HUDEP-2 (cell line): ENCODE results near the gene GPD1L.
"Not testable (repeated sequence)": the region's sequence is repeated elsewhere in the genome, so short reads cannot be mapped to it uniquely, and the experiment has no call there.

Experiments used
- DNase-seq, 76 experiments: peaks; one replicate each; lab custom pipeline; 2025; ENCODE audit not compliant: unreplicated experiment in 76 of 76; lab: John Stamatoyannopoulos, UW

The GPD1L gene

DNA sequence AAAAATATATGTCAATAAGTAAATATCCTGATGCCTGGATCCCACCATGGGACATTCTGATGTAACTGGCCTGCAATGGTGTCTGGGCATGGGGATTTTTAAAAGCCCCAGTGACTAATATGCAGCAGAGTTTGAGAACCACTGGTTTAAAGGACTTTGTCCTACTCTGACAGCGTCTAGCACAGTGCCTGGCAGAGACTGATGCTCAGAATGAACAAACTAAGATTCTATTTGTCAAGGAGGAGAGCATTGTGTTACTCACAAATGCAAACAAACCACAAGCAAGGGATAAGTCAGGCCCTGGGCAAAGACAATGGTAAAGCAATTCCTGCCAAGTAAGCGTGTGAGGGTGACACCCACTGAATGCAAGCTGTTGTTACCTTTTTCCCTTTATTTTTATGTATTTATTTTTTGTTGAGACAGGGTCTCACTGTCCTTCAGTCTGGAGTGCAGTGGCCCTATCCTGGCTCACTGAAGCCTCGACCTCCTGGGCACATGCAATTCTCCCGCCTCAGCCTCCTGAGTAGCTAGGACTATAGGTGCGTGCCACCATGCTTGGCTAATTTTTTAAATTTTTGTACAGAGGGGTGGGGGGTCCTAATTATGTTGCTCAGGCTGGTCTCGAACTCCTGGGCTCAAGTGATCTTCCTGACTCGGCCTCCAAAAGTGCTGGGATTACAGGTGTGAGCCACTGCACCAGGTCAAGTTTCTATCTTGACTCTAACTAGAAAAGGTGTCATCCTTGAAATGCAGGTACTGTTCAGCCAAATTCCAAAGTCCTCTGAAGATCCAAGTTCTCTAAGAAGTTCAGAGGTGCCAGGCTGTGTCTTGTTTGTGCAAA is 909 bp upstream of the GPD1L start:
- DNase-seq: no peak

DNA sequence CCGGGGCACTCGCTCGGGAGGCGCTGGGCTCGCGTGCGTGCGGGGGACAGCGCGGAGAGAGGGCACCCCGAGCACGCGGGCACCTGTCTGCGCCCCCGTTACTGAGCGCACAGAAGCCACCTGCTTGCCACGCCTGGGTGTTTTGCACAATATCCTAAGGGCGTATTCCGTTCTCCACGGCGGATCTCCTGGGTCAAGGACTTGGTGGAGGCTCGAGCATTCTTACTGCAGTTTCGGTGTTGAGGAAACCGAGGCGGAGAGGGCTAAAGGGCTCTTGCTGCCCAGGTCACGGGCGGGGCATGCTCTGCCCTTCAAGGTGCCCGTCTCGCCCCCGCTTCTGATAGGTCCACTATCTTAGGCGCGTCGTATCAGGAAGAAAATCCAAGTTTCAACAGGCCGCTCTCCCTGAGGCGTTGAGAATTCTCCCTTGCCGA is 526 bp downstream of the GPD1L start:
- peak in 38 of 76 experiments; percentile 2 to 59 (median 22) for DNase-seq

DNA sequence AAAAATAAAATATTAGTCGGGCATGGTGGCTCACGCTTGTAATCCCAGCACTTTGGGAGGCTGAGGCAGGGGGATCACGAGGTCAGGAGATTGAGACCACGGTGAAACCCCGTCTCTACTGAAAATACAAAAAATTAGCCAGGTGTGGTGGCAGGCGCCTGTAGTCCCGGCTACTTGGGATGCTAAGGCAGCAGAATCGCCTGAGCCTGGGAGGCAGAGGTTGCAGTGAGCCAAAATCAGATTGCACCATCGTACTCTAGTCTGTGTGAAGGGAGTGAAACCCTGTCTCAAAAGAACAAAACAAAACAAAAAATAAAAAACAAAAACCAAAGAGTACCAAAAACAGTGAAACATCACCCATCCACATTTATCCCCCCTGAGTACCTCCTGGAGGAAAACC is 1.8 kb downstream of the GPD1L start:
- not testable (repeated sequence) for DNase-seq

DNA sequence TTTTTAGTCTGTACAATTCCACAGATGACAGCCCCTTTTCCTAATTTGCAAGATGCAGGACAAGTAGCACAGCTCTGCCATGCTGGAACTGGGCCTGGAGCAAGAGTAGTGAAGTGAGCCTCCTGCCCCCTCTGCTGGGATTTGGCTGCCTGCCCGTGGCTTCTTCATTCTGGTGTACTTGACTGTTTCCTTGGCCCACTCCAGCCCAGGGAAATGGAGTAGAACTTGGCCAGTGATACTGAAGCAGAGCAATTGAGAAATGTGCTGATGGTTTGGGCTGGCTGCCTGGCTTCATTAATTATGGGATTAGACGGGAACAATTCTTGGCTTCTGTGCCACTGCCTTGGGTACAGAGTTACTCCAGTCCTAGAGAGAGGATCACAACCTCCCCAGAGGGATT is 2.8 kb downstream of the GPD1L start:
- DNase-seq: peak in 34 of 76 experiments; percentile 2 to 47 (median 15)

DNA sequence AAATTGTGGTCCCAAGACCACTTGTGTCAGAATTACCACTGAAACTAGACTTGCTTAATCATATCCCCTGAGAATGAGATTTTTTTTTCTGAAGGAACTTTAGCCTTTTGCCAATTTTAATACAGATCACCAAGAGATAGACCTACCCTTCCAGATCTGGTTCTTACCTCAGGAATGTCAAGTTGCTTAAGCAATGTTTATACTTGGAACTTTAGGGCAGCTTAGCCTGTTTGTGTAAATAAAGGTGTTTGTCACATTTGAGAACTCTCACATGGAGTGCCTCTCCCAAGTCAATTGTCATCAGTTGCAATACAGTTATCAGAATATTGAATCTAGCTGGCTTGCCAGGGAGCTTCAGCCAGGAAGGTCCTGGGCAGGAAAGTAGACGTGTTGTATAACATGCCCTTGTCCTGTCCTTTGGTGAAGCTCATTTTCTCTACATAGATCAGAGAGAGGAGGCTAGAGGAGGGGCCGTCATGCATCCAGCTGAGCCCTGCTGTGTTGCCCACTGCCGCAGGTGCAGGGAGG is 3.9 kb downstream of the GPD1L start:
- no peak for DNase-seq

DNA sequence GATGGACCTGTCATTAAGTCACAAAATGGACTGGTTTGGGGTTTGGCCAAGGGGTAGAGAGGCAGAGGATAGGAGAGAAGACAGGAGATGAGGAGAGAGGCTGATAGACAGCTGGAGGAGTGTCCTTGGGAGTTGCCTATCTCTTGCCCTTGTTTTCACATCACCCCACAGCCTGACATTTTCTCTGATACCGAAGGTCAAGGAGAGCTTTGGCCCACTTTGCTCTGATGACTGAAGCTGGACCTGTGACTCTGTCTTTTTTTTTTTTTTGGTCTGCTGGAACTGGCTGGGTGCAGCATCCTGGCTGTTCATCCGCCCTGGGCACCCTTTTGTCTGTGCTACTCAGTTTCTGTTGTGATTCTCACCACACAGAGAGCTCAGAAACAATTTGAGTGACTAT is 5.1 kb downstream of the GPD1L start:
- peak in 5 of 76 experiments; percentile 6 to 17 (median 14) for DNase-seq

DNA sequence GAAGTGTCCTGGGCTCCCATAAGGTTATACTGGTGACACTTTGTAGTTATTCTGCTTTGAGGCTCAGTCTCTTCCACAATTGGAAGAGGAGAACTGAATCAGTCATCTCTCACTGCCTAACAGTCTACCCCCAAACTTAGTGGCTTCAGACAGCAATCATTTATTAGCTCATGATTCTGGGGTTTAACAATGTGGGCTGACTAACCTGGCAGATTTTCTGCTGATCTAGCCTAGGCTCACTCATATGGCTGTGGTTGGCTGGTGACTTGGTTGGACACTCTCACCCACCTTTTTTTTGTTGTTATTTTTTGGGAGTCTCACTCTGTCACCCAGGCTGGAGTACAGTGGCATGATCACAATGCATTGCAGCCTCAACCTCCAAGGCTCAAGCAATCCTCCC is 7.1 kb downstream of the GPD1L start:
- no peak for DNase-seq

DNA sequence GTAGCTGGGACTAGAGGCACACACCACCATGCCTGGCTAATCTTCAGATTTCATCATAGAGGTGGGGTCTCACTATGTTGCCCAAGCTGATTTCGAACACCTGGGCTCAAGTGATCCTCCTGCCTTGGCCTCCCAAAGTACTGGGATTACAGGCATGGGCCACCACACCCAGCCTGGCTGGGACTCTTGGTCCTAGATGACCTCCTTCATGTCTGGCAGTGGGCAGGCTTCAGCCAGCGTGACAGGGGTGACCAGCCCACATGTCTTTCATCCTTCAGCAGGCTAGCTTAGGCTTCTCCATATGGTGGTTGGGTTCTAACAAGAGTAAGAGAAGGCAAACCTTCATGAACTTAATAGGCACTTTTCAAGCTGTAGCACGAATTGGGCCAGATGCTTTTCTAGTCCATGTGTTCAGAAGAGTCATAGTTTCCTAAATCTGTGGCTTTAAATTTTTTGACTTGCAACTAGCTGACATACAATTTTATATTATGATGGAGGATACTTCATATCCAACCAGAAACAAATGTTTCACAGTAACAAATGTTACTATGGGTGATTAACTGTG is 7.6 kb downstream of the GPD1L start:
- DNase-seq: no peak

DNA sequence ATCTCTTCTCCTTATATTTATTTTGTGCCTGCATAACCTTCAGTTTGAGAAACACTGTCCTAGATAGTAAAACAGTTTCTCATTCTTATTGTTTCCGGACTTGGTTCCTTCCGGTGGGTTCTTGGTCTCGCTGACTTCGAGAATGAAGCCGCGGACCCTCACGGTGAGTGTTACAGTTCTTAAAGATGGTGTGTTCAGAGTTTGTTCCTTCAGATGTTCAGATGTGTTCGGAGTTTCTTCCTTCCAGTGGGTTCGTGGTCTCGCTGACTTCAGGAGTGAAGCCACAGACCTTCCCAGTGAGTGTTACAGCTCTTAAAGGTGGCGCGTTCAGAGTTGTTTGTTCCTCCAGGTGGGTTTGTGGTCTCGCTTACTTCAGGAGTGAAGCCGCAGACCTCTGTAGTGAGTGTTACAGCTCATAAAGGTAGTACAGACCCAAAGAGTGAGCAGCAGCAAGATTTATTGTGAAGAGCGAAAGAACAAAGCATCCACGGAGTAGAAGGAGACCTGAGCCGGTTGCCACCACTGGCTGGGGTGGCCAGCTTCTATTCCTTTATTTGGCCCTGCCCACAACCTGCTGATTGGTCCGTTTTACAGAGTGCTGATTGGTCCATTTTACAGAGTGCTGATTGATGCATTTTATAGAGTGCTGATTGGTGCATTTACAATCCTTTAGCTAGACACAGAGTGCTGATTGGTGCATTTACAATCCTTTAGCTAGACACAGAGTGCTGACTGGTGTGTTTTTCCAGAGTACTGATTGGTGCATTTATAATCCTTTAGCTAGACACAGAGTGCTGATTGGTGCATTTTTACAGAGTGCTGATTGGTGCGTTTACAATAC is 8.3 kb downstream of the GPD1L start:
- not testable (repeated sequence) for DNase-seq

DNA sequence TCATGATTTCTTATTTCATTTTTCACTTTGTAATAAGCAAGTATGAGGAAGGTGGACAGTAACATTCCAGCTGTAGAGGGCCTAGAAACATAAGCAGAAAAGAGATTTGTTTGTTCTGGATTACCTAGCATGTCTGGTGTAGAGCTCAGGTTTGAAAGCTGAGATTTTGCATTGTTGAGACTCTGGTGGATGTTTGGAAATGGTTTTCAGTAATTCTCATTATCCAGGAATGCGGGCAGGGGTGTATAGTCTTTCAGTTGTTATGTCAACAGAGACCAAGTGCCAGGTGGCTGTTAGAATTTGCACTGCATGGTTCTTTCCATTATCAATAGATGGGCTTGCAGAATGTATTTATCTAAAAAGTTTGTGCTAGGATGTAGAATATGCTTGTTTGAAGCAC is 10.9 kb downstream of the GPD1L start:
- DNase-seq: no peak

DNA sequence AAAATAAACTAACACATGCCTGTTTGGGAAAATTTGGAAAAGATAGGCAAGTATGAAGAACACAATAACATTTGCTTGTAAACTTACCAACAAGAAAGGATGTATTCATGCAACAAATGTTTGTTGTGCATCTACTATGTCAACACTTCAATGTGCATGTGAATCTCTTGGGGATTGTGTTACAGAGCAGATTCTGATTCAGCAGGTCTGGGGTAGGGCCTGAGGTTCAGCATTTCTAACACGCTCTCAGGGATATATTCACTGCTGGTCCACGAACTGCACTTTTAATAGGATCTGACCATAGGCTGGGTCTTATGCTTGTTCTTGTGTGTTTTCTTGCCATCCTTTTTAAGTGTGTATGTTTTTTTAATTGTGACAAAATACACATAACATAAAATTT is 11.8 kb downstream of the GPD1L start:
- no peak for DNase-seq

DNA sequence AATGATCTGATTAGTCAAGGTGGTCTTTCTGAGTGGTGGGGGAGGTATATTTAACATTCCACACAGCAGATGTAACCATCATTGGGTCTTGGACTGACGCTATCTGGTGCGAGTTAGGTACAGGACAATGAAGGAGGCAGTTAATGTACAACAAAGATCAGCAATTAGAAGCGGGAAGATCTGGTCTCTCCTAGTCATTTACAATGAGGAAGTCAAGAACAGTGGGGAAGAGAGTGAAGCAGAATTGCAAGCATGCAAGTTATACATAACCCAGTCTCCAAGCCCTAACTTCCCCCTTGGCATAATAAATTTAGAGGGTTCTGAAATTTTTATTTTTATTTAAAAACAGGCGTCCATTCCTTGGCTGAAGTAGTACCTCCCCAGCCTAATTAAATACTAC is 14.1 kb downstream of the GPD1L start:
- no peak for DNase-seq

DNA sequence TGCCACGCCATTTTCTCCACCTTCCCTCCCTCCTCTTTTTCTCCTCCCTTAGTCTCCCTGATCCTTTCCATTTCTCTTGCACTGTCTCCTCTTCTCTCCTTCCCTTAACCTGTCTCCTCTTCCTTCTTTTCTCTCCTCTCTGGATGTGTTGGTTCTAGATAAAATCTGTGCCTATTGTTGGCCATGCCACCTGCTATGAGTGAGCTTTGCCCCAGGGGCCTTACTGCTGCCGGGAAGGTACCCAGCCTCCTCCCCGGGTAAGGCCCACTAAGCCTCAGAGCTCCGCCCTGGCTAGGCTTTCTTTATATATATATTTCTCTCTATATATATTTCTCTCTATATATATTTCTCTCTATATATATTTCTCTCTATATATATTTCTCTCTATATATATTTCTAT is 14.7 kb downstream of the GPD1L start:
- DNase-seq: no peak

DNA sequence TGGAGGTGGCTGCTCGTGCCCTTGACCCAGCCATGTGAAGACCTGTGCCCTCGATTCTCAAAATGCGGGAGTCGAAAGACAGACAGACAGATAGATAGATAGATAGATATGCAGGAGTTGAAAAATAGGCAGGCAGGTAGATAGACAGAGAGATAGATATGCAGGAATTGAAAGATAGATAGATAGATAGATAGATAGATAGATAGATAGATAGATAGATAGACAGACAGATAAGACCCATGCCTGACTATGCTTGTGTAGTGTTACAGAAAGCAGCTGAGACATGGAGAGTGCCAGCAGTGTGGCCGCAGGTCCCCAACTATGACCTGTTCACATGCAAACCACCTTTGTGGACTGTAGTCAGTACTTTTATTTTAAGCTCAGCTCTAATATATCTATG is 17.2 kb downstream of the GPD1L start:
- DNase-seq: no peak

DNA sequence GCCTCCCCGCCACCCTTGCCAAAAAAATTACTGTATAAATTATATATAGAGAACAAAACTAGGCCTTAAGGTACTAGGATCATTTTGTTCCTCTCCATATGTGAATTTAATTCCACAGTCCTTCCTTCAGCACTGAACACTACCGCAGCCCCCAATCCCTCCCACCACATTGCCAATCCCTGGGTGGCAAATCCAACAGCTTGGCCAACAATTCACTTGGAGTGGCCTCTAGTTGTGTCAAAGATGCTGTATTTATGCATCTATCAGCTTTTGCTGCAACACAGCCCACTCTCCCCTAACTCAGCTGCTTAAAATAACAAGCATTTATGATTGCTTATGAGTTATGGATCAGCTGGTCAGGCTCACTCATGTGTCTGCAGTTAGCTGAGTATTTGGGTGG is 18.6 kb downstream of the GPD1L start:
- DNase-seq: no peak

DNA sequence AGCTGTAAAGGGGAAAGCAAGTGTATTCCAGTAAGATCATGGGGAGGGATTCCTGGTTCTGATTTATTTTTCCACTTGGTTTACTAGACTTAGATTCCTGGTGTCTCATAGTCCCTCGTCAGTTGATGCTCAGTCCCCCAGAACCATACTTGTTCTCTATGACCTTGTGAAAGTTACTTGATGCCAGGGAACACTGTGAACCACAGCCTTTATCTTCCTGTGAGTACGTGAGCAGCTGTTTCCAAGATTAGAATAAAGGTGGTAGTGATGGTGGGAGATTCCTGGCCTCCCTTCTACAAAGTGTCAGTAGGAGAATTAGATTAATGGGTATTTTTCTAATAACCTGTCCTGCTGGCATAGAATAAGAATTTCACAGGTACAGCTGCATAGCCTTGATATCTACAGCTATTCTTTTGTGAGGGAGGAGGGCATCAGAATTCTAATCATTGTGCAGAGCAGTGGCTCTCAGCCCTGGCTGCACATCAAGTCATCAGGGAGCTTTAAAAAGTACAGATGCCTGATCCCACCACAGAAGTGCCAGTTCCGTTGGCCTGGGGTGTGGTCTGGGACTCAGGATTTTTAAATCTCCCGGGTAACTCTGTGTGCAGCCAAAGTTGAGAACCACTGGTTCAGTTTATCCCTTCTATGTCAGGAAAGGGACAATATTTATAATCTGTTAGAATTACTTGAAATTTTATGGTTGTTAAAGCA is 20.0 kb downstream of the GPD1L start:
- peak in 8 of 76 experiments; percentile 5 to 24 (median 9) for DNase-seq

DNA sequence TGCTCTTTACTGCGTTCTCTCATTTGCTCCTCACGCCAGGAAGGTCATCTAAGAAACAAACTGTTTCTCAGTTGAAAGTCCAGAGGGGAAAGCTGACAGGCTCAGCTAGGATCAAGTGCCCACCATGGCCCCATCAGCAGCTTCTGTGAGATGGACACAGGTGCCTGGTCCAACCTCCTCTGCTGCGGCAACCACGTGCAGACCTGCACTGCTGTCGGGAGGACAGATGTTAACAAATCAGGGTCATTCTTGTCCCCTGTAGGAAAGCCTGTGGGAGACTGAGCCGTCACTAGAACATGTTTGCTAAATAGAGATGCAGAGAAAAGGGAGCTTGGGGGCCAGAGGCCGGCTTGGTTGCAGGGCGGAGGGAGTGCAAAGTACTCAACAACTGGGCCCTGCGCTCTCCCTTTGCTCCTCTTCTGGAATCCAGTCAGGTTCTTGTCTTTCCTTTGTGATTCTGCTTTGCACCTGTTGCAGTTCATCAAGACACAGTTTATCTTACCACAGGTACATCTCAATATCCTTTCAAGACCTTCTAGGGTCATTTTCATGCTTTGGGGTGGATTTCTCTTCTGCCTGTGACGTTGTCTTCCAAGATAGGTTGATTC is 20.9 kb downstream of the GPD1L start:
- DNase-seq: no peak

DNA sequence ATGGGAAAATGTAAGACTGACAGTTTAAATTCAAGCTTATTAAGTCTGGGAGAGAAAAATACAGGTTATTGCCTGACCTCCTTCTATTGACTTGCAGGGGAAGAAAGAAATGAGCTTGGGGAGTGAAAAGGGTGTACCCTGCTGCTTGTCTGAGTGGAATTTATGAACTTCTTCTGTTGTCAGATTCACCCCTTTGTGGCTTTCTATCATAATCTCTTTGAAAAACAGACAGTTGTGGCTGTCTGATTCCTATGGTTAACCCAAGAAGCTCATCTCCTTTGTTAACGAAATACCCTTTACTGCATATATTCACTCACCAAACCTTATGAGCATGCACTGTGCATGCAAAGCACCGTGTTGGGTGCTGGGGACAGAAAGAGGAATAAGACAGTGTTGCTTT is 22.5 kb downstream of the GPD1L start:
- DNase-seq: peak in 9 of 76 experiments; percentile 7 to 45 (median 32)

DNA sequence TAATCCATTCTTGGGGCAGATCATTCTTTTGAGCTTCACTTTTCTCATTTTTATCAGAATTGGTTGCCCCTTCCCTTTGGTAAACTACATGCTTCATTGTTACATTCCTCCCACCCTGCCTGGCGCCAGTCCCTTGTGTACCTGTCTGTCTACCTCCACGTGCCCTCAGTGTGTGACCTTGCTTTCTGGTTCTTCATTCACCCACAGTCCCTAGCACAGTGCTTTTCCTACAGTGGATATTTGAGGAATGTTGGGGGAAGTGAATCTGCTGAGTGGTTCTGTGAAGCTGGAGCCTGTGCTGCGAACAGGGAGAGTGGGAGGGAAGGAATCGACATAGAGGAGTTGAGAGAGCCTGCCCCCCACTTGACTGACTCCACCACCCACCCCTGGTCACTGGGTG is 23.4 kb downstream of the GPD1L start:
- no peak for DNase-seq

DNA sequence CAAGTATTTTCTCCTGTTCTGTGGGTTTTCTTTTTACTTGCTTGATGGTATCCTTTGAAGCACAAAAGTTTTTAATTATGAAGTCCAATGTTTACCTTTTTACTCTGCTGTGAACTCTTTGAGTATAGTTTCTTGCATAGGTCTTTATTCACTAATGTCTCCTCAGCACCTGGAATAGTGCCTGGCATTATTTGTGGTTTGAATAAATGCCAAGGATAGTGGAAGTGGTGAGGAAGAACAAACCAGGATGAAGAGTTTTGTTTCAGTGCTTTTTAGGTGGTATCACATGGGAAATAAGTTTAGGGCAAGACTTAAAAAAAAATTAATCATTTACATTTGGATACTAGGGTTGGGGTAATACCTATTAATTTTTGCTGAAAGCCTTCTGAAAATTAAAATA is 25.7 kb downstream of the GPD1L start:
- no peak for DNase-seq
